ENCODE data around the gene PTPN14.

DNA sequence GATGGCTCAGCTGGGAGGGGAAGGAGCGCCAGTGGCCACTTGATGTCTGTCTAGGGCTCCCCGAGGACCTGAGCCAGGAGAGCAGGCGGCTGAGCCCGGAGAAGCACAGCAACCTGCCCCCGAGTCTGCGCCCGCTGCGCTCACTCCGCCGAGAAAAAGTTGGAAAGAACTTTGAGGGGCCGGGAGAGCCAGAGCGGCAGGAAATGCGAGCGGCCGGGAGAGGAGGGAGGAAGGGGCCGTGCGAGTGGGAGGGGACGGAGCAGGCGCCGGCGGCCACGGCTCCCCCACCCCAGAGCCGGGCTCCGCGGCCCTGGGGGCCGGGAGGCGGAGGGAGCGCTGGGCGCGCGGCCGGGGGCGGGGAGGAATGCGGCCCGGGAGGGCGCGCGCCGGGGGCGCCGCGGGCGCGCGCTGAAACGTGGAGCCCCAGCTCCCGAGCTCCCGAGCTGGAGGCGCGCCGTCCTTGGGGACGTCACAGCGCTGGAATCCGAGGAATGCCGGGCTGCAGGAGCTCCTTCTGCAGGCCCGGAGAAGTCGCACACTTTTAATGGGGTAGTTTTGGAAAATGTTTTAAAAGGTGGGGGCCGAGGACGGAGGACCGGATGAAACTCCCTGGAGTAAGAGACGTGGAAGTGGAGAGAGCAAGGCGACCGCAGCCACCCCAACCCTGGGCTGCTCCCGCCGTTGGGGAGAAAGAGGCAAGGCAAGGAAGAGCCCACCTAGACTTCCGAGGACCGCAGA lies at the start of gene PTPN14:
- TF ChIP-seq, protein P1, sequence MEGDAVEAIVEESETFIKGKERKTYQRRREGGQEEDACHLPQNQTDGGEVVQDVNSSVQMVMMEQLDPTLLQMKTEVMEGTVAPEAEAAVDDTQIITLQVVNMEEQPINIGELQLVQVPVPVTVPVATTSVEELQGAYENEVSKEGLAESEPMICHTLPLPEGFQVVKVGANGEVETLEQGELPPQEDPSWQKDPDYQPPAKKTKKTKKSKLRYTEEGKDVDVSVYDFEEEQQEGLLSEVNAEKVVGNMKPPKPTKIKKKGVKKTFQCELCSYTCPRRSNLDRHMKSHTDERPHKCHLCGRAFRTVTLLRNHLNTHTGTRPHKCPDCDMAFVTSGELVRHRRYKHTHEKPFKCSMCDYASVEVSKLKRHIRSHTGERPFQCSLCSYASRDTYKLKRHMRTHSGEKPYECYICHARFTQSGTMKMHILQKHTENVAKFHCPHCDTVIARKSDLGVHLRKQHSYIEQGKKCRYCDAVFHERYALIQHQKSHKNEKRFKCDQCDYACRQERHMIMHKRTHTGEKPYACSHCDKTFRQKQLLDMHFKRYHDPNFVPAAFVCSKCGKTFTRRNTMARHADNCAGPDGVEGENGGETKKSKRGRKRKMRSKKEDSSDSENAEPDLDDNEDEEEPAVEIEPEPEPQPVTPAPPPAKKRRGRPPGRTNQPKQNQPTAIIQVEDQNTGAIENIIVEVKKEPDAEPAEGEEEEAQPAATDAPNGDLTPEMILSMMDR (IDR thresholded peaks at IDR 0.05), result peak in 3 of 5 experiments; percentile 13 to 33 (median 25)
- TF ChIP-seq POLR2A (IDR thresholded peaks at IDR 0.05) (peak; percentile 50), POLR2AphosphoS5 (IDR thresholded peaks at IDR 0.05) (peak in 2 of 3 donors; percentile 3 to 47), EP300 (IDR thresholded peaks at IDR 0.05; ENCODE audit: low read depth) (no peak)

Measured in transverse colon (tissue), 4 donors.